ENCODE results near the gene PNISR. TPM values are rescaled to one million over a fixed set of nuclear protein-coding genes. Genes with fewer than 3 reads are reported as not detected.

The PNISR gene
- total RNA-seq, 1 donor from 2014 or later, result 206 TPM

- no peak for TF ChIP-seq CTCF (IDR thresholded peaks at IDR 0.05; ENCODE audit: unreplicated experiment)
- no peaks in the 10 kb centered on the region for H3K9me3 Mint-ChIP-seq
- no peak overlapping the region for H3K4me3 Mint-ChIP-seq
- no peak for DNase-seq (ENCODE audit: low spot score in 2 of 2, unreplicated experiment in 2 of 2)
- no peaks in the 10 kb centered on the region for H3K4me1 Mint-ChIP-seq
- peaks cover 49% of the 10 kb centered on the region for H3K36me3 Mint-ChIP-seq
- H3K27ac Mint-ChIP-seq, result no peak overlapping the region
- no peaks in the 10 kb centered on the region for H3K27me3 Mint-ChIP-seq (ENCODE audit: low read depth)
Measured at GRCh38 chr6:99407076-99407475, 18.0 kb downstream of the PNISR start.

GRCh38 chr6:99402448-99402847 lies 22.7 kb downstream of the PNISR start:
- no peak overlapping the region for H3K4me3 Mint-ChIP-seq
- H3K27ac Mint-ChIP-seq, result no peak overlapping the region
- no peaks in the 10 kb centered on the region for H3K27me3 Mint-ChIP-seq (ENCODE audit: low read depth)
- H3K36me3 Mint-ChIP-seq, result peaks cover 40% of the 10 kb centered on the region
- TF ChIP-seq CTCF (IDR thresholded peaks at IDR 0.05; ENCODE audit: unreplicated experiment), result no peak
- no peak for DNase-seq (ENCODE audit: low spot score in 2 of 2, unreplicated experiment in 2 of 2)
- H3K9me3 Mint-ChIP-seq, result no peaks in the 10 kb centered on the region
- no peaks in the 10 kb centered on the region for H3K4me1 Mint-ChIP-seq

GRCh38 chr6:99397287-99397686 lies 27.8 kb downstream of the PNISR start:
- H3K4me3 Mint-ChIP-seq, result no peak overlapping the region
- no peak overlapping the region for H3K27ac Mint-ChIP-seq

GRCh38 chr6:99393698-99394531 lies 31.2 kb downstream of the PNISR start, which contains the start of gene COQ3:
Gene COQ3, minus strand, starts transcription at chr6:99394195. Its CDS starts 16 bp downstream, at chr6:99394179.
- TF ChIP-seq CTCF (IDR thresholded peaks at IDR 0.05; ENCODE audit: unreplicated experiment), result no peak
- H3K27ac Mint-ChIP-seq, result peak within 1 kb of the TSS; percentile 97
- peaks cover 3% of the 10 kb centered on the region for H3K36me3 Mint-ChIP-seq

More at GRCh38 chr6:99397287-99397686, 27.8 kb downstream of the PNISR start:
- no peaks in the 10 kb centered on the region for H3K9me3 Mint-ChIP-seq
- peaks cover 10% of the 10 kb centered on the region for H3K4me1 Mint-ChIP-seq
- no peak for TF ChIP-seq CTCF (IDR thresholded peaks at IDR 0.05; ENCODE audit: unreplicated experiment)
- H3K36me3 Mint-ChIP-seq, result peaks cover 13% of the 10 kb centered on the region
- no peak for DNase-seq (ENCODE audit: low spot score in 2 of 2, unreplicated experiment in 2 of 2)
- H3K27me3 Mint-ChIP-seq (ENCODE audit: low read depth), result no peaks in the 10 kb centered on the region

GRCh38 chr6:99393366-99393697 lies 31.8 kb downstream of the PNISR start:
- Mint-ChIP-seq H3K4me3 (peak overlapping the region; percentile 96), H3K36me3 (peaks cover 2% of the 10 kb centered on the region), H3K27ac (peak overlapping the region; percentile 97), H3K9me3 (no peaks in the 10 kb centered on the region), H3K4me1 (peaks cover 10% of the 10 kb centered on the region), H3K27me3 (ENCODE audit: low read depth) (no peaks in the 10 kb centered on the region)
- DNase-seq (ENCODE audit: low spot score in 2 of 2, unreplicated experiment in 2 of 2), result no peak
- no peak for TF ChIP-seq CTCF (IDR thresholded peaks at IDR 0.05; ENCODE audit: unreplicated experiment)

More at GRCh38 chr6:99393698-99394531, 31.2 kb downstream of the PNISR start, which contains the start of gene COQ3:
- H3K4me1 Mint-ChIP-seq, result peaks cover 10% of the 10 kb centered on the region
- DNase-seq (ENCODE audit: low spot score in 2 of 2, unreplicated experiment in 2 of 2), result peak; percentile 64 to 89
- peak within 1 kb of the TSS; percentile 96 for H3K4me3 Mint-ChIP-seq
- H3K27me3 Mint-ChIP-seq (ENCODE audit: low read depth), result no peaks in the 10 kb centered on the region
- no peaks in the 10 kb centered on the region for H3K9me3 Mint-ChIP-seq

All from mesothelial cell of epicardium (in vitro differentiated cells).